GM18499 (cell line): ENCODE data around the gene FUBP3.

Experiments used
- ATAC-seq: cut with Tn5 transposase; IDR thresholded peaks from one replicate; pipeline ENCODE4 v1.9.1; 2021; ENCODE audit warnings: moderate number of reproducible peaks; ENCODE audit not compliant: insufficient read depth, unreplicated experiment

The FUBP3 gene

DNA sequence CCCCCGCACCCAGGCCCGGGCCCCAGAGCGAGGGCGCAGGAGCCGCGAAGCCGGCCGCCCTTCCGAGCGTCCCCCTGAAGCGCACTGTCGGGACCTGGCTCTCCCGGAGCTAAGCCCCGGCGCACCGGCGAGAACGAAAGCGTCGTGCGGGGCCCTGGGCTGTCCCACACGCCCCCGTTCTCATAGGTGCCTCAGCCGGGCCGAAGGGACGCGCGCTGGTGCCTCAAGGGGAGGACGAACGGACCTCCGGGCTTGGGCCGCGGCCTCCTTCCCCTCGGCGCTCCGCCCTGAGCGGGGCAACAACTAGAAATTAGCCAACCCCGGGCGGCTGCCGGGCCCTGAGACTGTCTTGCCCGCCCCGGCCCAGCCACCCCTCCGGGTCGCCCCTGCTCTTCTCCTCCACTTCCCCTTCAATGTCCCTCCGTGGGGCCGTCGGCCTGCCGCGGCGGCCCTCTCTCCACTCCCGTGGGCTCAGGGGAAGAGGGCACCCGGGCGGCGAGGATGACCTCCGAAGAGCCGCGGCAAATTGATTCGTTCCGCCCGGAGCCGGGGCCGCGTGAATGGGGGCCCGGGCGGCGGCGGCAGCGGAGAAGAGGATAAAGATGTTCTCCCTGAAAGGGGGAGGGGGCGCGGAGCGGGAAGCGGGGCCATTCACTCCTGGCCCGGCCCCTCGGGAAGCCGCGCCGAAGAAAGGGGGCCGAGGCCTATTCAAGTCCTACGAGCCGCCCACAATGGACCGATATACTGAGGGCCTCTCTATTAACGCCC is 81.5 kb downstream of the FUBP3 start:
- no peak for ATAC-seq

DNA sequence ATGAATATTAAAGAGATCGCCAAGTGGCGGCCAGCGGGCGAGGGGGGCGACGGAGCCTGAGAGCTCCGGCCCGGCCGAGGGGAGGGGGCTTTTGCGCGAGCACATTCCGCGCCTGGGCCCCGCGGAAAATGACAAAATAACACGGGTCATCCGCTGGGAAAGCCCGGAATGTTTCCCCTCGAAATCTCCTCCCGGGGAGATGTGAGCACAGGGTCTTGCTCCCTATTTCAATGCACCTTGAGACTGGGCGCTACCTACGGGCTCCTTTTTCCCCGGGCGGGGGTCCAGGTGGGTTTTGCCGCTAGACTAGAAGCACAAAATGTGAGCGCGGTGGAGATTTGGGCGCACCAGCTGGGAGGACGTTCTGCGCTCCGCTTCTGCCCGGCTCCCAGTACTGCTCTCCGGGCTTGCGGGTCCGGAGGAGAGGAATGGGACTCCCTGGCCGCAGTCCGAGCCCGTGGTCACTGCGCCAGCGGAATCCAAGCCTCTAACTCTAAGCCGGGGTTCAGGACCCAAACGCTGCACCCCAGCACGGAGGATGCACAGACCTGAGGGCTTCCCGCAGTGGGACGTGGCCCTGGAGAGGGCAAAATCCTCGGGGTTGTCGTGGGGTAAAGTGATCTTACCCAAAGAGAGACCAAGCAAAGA is 82.2 kb downstream of the FUBP3 start:
- no peak for ATAC-seq

DNA sequence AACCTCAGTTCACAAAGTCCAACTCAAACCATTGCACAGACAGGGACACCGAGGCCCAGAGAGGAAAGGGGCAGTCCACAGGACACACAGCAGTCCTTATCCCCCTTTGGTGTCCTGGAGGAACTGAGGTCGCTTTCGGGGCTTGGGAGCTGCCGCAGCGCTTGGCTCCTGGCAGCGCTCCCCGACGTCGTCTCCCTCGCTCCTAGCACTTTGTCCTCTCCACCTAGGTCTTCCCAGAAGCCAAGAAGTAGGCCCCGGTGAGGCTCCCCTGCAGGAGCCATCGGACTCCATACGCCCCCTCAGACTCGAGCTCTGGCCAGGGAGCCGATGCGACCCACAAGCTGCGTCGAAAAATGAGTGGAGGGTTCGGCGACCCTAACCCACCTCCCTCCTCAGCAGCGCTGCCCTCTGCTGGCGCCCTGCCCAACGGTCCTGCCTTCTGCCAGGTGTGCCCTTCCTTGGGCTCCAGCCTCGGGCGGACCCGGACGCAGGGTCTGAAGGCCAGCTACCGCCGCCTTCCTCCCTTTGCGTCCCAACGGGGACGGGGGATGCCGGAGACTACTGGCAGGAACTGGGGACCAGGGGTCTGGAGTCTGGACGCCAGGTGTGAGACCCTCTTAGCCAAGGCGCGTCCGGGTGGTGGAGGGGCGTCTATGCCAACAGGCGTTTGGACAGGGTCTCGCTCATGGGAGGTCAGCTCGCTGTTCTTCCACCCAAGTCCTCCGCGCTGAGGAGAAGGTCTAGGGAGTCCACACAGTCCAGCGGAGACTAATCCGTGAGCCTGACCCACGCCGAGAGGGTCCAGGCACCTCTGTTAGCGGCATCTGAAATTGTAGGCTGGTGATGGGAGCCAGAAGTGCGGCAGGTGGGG is 83.0 kb downstream of the FUBP3 start:
- no peak for ATAC-seq

DNA sequence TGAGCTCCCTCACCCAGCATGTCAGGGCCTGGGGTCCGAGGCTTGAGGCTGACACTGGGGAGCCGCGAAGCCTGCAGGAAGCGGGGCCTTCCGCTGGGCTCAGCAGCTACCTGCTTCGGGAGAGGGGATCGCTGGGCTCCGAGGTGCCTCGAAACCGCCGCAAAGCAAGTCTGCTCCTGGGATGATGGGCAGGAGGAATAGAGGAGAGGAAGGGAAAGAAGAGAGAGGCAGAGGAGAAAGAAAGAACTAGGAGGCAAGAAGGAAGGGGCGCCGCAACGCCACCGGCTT is 83.5 kb downstream of the FUBP3 start:
- no peak for ATAC-seq

DNA sequence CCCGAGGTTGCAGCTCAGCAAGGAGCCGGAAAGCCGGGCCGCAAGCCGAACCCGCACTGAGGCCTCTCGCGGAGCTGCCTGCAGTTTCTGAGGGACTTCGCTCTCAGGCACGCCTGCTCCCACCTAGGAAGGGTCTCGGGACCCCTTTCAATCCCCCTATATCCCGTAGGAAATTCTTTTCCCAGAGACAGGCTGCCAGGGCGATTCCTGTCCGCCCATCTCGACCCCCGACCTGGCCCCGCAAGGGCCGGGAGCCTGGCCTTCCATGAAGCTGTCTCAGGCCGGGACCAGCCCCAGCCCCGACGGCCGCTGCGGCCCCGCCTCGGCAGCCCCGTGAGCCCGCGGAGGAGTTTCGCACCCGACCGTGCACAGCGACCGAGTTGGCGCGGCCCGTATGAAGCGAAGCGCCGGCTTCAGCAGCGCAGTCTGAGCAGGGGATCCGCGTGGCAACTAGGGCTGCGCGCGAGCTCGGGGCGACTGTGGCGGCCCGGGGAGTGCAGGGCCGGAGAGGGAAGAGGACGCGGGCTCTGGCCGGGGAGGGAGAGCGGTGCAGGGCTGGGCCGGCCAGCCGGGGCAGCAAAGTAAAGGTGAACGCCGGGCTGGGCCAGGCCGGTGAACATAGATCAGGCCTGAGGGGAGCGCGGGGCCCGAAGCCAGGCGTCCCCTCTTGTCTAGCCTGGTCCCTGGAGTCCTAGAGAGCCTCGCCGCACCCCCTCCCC is 84.0 kb downstream of the FUBP3 start:
- ATAC-seq: no peak

DNA sequence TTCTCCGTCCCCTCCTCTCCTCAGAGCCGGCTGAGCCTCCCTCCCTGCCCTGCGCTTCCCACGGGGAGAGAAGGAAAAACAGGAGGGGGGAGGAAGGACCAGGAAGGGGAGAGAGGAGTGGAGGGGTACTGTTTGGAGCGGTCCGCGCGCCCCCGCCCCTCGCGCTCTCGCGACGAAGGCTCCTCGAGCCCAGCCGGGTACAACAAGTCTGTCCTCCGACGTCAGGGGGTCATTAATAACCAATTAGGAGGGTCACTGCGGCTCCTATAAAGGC is 84.5 kb downstream of the FUBP3 start:
- ATAC-seq: no peak

DNA sequence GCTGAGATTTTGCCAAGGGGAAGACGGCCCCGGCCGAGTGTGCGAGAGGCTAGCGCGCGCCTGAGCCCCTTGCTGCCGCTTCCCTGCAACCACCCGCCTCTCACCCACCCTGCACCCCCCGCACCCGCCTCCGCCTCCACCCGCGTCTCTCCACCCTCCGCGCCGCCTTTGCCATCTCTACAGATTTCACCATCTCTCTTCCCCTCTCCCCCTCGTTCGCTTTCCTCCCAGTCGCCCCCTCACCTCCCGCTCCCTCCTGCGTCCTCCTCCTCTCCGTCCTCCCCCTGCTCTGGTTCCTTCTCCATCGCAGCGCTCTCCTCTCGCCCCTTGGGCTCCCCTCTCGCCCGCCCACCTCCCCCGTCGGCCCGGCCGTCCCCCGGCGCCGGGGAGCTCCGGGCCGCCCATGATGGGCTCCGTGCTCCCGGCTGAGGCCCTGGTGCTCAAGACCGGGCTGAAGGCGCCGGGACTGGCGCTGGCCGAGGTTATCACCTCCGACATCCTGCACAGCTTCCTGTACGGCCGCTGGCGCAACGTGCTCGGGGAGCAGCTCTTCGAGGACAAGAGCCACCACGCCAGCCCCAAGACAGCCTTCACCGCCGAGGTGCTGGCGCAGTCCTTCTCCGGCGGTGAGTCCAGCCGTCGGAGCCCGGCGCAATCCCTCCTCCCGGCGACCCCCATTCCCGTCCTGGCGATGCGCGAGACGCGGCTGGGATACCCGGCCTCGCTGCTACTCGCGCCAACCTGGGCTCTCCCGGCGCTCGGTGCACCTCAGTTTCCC is 85.1 kb downstream of the FUBP3 start, which contains the start of gene PRDM12:
Gene PRDM12 (plus strand): TSS at position 344 of the 778 bp plus-strand sequence. CDS start 60 bp downstream, at position 404.
- ATAC-seq: no peak

DNA sequence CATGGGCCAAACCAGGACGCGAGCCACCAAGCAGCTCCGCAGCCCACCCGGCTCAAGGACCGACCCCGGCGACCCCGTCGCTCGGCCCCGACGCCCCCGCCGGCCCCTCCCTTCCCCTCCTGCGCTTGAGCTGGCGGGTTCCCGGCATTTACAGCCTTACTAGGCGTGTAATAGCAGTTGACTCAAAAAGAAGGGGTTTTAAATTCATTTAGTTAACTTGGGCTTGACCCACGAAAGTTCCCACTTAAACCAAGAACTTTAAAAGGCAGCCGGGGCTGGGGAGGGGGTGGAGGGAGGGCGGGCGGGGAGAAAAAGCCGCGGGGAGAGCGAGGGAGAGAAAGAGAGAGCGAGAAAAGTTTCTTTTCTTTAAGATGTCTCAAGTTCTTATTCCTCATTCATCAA is 85.7 kb downstream of the FUBP3 start:
- no peak for ATAC-seq

DNA sequence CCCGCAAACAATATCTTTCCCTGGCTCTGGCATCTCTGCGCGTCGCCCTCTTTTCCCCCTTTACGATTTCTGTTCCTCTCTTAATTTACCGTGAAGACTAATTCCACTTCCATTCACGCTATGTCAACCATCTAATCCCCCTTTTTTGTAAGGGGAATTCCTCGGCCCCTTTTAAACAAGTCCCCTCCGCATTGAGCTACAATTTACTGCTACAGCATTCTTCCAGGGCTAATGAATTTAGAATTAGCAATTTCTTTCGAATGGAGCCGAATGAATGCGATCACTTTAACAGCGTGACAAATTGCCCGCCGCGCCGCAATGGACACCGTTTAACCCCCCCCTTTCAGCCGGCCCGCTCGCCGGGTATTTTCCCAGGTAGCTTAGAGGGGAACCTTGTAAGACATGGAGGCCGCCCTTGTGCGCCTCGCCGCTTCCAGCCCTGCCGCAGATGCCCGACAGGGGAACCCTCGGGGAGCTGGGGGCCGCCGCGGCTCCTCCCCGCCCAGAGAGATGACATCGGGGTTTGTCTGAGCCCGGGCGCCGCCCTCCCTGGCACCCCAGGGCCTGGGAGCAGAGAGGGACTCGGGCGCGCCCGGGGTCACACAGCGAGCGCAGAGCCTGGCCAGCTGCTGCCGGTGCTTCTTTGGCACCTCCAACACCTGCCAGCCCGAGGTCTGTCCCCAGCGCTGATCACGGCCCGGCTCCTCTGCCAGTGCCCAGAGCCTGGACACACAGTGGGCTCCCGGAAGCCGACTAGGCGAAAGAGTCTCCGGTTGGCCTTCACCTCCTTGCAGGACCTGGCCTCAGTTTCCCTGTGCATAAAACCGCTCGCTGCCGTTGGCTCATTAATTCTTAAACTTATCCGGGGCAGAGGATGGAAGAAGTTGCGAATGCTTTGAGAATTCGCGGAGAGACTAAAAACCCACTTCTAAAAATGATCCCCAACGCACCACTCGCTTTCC is 86.3 kb downstream of the FUBP3 start:
- ATAC-seq: no peak

DNA sequence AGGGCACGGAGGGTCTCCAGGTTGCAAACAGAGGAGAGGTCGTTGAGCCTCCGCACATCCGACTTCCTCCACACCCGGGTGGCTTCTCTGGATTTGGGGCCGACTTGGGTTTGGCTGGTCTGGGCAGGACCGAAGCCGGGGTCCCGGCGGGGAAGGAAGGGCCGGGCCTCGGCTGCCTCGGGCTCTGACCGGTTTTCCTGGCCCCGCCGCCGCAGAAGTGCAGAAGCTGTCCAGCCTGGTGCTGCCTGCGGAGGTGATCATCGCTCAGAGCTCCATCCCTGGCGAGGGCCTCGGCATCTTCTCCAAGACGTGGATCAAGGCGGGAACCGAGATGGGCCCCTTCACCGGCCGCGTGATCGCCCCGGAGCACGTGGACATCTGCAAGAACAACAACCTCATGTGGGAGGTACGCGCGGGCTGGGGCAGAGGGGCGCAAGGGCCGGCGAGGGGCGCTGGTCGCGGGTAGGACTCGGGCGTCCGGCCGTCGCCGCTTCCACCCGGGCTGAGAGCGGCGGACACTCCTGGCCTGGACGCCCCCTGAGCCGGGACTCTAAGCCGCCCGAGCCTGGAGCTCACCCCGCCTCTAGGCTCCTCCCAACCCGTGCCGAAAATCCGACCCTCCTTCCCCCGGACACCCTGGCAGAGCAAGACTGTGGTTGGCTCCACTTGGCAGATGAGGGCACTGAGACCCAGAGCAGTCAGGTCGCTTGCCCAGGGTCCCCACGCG is 87.2 kb downstream of the FUBP3 start:
- ATAC-seq: no peak

DNA sequence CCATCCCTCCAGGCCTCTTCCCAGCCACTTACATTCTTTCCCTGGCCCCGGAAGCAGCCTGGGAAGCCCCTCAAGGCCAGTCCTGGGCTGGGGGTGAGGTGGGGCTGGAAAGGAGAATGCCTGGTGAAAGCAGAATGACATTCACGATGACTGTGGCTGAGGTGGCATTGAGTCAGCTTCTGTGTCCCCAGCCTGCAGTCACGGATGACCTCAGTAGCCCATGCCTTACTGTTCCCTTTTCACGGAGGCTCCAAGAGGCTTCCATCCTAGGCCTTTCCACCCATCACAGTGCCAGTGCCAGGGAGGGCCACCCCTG is 87.7 kb downstream of the FUBP3 start:
- no peak for ATAC-seq

DNA sequence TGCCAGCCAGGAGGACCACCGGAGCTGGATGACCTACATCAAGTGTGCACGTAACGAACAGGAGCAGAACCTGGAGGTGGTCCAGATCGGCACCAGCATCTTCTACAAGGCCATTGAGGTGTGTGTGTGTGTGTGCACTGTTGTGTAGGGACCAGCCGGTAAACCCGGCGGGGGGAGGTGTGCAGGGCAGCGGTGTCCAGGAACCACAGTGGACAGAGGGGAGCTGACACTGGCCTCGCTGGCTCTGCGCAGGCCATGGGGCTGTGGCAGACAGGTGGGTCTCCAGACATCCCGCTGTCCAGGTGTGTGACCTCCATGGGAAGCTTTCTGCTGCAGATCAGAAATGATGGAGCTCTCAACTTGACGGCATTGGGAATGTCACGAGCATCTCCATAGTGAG is 88.8 kb downstream of the FUBP3 start:
- ATAC-seq: no peak

DNA sequence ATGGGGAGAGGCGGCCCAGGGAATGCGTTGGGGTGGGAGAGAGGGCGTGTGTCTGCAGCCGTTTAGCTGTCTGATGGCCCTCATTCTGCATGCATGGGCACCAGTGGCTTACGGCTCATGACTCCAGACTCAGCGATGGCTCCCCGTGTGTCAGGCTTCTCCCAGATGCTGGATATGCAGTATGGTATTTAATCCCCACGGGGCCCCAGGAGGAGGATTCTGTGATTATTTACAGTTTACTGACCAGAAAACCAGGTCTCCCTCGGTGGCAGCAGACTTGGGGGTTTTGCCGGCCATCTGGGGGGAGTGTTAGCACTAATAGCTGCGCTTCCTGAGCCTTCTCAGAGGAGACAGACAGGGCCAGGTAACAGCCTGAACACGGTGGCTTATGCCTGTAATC is 89.3 kb downstream of the FUBP3 start:
- ATAC-seq: no peak

DNA sequence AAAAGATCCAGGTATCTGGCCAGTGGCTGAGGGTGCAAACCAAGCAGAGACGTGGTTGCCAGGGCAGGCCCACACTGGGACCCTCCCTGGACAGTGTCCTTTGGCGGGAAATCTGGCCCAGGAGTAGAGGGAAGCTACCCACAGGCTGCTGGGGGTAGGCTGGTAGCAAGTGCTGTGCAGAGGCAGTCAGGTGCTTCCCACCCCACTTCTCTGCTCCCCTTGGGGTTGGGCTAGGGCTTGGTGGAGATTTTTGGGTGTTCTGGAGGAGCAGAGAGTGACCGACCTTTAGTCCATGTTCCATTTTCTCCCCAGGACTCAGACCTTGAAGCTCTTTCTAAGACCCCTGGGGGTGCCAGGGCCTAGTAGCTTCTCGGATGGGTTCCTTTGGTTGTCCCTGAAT is 90.6 kb downstream of the FUBP3 start:
- ATAC-seq: no peak

DNA sequence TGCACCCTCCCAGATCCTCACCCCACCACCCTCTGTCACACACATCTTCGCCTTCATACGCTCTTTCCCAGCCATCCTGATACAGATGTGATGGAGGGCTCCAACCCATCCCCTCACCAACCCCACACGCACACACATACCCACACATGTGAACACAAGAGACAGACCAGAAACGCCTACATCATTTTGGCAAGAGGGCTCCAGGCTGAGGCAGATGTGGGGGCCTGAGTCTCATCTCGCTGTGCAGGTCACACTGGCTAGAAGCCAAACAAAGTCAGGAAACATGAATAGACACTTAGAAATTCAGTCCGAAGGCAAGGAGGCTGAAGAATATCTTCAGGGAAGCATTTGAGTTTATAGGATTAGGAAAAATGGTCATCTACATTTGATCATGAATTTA is 91.3 kb downstream of the FUBP3 start:
- no peak for ATAC-seq

DNA sequence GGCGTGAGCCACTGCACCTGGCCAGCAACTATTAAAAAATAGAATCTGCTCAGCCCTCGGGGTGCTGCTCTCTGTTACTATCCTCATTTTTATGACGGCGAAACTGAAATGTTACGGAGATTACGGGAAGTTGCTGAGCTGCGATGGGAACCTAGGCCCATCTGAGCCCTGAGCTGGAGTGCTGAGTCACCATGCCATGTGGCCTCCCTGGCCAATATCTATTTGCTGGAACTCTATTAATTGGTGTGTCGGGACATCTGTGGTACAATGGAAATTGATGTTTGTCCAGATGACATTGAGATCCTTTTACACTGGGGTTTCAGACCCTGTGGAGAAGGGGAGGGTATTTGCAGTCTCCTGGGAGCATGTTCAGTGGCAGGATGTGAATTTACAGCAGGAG is 93.1 kb downstream of the FUBP3 start:
- ATAC-seq: no peak

DNA sequence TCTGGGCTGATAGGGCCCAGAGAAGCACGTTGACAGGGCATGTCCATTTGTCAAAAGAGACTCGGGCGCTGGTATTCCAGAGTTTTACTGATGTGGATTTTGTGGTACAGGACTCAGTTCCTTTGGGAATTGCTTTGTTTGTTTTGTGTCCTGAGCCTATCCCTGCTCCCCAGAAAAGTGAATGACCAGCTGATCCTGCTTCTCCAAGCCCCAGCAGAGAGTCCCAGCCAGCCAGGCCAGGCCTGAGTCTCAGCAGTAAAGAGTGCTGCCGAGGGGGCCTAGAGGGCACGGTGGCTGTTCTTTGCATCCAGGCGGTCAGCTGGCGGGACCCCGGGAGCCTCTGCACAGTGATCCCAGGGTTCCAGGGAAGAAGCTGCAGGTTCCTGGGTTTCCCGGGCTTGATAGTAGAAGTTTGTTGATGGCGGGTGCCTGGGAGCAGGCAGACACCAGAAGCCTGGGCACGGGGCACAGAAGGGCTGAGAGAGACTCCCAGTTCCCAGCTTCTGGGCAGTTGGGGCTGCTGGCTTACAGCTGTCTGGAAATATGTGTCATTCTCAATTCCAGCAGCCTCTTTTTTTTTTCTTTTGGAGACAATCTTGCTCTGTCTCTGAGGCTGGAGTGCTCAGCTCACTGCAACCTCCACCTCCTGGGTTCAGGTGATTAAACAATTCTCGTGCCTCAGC is 93.7 kb downstream of the FUBP3 start:
- no peak for ATAC-seq

DNA sequence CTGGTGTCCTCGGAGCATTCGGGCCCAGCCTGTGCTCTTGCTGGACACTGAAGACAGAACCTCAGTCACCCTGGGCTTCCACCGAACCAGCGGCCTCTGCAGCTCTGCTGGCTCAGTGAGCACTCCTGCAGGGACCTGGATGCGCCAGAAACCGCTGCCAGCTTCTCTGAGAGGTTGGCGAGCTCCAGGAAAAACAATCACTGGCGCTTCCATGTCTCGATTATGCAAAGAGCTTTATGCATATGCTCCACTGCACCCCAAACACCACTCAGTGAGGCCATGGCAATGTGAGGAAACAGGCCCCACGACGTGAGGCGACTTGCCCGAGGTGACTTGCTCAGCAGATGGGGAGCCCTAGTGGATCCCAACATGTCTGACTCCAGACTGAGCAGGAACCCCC is 96.0 kb downstream of the FUBP3 start:
- no peak for ATAC-seq
